Measurements from ENCODE around the gene FASTK.

Gene FASTK

DNA sequence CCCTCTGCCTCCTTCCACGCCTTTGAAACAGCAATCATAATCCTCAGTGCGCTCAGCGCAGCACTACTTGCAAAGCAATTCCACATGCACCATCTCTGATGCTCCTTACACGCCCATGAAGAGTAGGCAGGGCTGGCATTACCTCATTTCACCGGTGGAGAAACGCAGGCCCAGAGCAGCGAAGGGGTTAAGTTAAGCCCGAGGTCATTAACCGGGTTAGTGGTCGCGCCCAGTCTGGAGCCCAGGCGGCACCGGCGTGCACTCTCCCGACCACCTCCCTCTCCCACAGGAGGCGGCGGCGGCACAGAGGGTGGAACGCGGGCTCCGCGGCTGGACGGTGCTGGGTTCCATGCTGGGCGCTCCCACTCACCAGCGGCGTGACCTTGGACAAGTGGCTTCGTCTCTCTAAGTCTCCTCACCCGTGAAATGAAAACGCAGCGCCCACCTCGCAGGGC is 515 bp downstream of the FASTK start:
- no peak for DNase-seq

DNA sequence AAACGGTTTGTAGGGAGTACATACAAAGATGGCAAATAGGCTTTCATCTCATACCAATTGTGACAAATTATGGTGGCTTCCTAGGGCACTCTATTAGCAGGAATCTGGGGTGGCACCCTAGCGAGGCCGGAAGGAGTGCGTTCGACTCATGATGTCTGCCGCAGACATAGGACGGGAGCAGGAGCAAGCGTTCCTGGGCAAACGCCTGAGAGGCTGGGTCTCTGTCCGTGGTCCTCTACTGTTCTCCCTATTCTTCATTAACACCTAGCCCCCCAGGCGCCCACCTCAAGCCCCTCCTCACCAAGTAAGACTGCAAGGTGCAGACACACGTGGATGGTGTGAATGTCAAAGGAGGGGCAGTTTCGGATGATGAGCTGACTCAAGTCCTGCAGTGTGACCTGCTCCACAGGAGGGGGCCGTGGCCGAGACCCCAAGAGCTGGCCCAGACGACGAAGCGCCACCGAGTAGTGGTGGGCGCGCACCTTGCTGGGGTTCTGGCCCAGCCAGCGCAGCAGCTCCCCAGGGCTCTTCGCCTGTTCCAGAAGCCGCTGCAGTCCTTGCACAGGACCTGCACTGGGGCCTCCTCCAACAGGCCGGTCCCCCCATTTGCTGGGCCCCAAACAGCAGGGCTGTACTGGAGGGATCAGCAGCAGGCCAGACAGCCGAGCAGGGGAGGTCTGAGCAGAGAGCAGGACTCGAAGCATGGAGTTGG is 1.3 kb downstream of the FASTK start:
- no peak for DNase-seq

DNA sequence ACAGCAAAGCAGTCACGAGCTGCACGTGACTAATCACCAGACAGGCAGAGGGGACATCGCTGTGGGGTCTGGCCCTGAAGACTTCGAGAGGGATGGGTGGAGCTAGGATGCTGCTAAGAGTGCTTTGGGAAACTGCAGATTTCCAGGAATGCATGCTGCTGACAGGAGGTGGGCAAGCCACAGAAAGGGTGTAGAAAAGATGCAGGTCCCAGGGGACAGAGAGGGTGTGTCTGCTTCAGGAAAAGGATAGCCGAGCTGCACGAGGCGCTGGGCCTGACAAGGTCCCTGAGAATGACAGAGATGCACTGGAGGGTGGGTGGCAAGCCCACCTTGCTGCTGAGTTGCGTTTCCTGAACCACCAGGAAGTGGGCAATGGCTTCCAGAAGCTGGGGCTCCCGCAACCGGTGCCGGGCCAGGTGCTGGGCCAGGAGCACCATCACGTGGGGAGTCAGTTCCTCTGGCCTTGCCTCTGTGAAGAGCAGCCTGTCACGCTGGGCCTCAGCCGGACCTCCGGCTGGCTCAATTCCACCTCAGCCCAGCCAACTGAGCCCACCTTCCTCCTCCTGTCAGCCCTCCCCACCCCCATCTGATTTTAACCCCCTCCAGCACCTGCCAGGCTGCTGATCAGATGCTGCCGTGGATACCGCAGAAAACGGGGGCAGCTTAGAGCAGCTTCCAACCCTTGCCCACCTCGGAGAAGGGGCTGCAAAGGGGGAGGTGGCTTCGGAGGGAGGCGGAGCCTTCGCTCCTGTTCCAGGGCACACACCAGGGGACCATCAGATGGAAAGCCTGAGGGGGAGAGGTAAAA is 2.2 kb downstream of the FASTK start:
- no peak for DNase-seq

DNA sequence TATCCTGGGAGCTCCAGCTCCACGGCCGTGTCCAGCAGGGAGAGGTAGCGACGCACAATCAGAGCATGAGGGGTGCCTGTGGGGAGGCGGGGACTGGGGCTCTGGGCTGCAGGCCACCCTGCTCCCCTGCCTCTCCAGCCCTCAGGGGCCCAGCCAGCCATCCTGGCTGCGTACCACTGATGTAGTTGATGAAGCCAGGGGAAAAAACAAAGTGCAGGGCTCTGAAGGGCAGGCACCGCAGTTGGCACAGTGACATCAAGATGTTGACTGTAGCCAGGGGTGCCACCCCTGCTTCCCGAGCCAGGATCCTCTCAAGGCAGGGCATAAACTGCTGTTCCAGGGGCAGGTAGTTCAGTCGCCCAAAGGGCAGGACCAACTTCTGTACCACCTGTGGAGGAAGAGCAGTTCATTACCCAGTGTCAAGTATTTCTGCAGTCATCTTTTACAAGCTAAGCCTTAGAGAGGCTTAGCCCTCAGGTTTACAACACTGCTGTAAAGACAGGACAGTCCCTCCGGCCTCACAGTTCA is 2.8 kb downstream of the FASTK start:
- no peak for DNase-seq

DNA sequence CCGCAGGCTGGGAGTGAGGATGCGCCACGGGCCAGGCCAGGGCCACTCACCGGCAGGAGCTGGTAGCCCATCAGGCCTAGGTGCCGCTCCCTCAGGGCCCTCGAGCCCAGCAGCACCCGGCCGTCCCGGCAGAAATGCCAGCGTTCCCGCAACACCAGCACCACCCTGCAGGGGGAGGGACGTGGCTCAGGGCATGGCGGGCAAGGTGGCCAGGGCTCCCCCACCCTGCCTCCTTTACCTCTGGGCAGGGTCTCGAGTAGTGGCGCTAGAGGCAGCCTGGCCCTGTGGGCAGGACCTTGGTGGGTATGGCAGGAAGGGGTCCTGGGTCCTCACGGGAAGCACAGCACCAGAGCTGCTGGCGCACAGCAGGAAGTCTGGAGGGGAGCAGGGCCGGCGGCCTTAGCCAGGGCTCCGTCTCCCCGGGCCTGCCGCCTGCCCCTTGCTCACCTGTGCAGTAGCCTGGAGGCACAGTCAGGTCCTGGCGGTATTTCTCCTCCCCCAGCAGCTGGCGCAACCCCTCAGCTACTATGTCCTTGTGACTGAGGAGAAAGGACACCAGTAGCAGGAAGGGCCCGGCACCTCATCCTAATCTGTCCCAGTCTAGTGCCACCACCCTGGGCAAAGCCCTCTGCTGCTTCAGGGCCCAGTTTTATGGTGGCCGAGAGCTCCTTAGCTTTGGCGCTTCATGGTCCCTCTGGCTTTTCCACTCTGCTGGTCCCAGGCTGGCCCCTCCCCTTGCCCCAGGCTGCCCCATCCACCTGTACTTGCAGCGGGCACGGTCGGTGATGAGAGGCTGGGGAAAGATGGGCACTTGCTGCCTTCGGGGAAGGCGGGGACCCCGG is 3.5 kb downstream of the FASTK start:
- no peak for DNase-seq

DNA sequence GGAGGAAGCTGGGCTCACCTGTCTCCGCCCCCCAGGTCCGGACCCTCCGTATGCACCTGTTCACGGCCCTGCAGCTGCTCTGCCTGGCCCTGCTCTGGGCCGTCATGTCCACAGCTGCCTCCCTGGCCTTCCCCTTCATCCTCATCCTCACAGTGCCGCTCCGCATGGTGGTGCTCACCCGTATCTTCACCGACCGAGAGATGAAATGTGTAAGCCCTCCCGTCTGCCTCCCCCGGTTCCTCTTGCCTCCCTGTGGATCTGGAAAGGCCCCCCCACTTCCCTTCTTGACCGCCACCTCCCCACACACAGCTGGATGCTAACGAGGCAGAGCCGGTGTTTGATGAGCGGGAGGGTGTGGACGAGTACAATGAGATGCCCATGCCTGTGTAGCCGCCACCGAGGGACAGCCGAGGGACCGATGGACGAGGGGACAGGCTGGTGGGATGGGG is 4.6 kb downstream of the FASTK start:
- no peak for DNase-seq

DNA sequence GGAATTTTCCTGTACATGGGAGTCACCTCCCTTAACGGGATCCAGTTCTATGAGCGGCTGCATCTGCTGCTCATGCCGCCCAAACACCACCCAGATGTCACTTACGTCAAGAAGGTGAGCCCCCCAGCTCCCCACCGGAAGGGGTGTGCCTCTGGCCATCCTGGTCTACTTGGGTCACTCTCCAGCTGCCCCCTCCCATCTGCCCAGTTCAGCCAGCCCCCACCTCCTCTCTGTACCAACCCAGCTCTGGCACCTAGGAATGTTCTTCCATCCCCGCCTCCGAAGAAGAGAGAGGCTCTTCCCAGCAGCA is 5.0 kb downstream of the FASTK start:
- DNase-seq, result no peak

DNA sequence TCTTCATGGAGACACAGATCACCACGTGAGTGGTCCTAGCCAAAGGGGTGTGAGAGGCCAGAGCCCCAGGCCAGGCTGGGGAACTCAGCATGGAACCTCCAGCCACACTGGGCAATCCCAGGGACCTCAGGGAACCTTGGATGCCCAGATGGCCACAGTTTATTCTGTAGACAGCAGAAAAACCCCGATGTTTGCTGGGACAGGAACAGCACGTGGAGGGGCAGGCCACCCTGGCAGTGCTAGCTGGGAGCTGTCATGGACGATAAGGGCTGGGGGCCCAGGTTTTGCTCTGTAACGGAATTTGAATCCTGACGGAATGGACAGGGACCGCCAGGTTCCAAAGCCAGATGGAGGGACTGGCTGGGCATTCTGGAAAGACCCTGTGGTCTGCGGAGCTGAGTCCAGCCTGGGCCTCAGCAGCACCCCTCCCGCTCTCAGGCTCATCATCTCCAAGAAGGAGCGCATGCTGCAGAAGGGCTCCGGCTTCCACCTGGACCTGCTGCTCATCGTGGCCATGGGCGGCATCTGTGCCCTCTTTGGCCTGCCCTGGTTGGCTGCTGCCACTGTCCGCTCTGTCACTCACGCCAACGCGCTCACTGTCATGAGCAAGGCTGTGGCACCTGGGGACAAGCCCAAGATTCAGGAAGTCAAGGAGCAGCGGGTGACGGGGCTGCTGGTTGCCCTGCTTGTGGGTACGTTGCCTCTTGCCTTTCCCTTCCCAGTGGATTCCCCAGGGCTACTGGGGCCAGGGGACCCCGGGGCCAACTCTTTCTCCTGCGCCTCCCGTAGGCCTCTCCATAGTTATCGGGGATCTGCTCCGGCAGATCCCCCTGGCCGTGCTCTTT is 5.6 kb downstream of the FASTK start:
- DNase-seq, result no peak

DNA sequence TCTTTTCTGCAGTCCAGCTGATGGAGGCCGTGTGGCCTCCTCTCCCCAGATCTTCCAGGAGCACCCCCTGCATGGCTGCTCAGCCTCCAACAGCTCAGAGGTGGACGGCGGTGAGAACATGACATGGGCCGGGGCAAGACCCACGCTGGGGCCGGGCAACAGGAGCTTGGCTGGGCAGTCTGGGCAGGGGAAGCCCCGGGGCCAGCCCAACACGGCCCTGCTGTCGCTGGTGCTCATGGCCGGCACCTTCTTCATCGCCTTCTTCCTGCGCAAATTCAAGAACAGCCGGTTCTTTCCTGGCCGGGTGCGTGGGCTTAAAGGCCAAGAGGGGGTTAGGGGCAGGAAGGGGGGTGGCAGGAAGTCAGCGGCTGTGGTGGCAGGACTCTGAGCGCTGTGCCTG is 6.6 kb downstream of the FASTK start:
- DNase-seq, result no peak

DNA sequence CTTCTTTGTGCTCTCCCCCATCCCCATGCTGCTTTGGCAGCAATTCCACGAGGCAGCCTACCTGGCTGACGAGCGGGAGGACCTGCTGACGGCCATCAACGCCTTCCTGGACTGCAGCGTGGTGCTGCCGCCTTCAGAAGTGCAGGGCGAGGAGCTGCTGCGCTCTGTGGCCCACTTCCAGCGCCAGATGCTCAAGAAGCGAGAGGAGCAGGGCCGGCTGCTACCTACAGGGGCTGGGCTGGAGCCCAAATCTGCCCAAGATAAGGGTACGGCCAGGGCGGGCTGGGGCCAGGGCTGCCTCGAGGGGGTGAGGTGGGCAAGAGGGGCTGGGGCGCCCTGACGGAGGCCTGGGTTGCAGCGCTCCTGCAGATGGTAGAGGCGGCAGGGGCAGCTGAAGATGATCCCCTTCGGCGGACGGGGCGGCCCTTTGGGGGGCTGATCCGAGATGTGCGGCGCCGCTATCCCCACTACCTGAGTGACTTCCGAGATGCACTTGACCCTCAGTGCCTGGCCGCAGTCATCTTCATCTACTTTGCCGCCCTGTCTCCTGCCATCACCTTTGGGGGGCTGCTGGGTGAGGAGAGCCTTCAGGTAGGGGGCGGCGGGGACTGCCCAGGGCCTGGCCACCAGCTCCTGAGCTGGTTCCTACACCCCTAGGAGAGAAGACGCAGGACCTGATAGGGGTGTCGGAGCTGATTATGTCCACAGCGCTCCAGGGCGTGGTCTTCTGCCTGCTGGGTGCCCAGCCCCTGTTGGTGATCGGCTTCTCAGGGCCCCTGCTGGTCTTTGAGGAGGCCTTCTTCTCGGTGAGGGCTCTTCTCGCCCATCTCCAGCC is 9.4 kb downstream of the FASTK start:
- DNase-seq, result no peak

DNA sequence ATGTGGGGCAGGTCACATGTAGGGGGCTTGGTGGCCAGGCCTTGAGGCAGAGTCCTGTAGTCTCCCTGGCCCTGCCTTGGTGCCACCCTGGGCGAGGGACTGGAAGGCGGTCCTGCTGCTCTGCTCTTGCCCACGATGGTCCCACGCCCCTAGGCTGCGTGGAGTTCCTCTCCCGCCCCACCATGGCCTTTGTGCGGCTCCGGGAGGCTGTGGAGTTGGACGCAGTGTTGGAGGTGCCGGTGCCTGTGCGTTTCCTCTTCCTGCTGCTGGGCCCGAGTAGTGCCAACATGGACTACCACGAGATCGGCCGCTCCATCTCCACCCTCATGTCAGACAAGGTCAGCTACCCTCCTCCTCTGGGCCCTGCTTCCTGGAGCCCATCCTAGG is 10.0 kb downstream of the FASTK start:
- no peak for DNase-seq

DNA sequence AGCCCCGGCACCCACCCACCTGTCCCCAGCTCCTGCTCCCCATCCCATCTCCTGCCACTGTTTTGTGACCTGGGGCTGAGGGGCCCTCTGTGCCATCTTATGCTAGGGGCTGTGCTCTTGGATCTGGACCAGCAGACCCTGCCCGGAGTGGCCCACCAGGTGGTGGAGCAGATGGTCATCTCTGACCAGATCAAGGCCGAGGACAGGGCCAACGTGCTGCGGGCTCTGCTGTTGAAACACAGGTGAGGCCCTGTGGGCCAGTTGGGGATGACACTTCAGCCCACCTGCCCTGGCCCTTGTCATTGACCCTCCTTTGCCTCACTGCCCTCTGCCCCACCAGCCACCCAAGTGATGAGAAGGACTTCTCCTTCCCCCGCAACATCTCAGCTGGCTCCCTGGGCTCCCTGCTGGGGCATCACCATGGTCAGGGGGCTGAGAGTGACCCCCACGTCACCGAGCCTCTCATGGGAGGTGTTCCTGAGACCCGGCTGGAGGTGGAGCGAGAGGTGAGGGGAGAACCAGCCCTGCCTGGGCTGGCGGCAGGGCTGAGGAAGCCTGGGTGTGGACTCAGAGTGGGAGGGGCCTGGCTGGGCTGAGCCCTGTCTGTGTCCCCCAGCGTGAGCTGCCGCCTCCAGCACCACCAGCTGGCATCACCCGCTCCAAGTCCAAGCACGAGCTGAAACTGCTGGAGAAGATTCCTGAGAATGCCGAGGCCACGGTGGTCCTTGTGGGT is 10.6 kb downstream of the FASTK start:
- DNase-seq, result no peak

DNA sequence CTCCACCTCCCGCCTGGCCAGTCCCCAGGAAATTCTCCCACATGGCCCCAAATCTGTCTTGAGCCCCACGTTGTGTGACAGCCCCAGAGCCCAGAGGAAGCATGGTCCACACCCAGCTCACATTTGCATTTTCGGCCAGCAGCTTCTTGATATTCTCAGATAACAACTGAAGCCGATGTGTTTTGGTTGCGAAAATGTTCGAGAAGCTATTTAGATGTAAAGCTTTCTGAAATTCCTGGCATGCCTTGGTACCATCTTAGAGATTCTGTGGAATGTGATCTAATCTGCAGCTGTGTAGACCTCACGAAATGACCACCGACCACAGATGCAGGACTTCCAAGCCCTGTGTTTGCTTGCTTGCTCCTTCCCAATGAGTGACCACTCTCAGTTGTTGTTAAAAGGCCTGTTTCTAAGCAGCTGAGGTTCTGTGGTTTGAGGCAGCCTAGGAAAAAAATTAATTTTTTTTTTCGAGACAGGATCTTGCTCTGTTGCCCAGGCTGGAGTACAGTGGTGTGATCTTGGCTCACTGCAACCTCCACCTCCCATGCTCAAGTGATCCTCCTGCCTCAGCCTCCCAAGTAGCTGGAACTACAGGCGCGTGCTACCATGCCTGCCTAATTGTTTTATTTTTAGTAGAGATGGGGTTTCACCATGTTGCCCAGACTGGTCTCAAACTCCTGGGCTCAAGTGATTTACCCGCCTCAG is 12.4 kb downstream of the FASTK start:
- DNase-seq, result no peak

DNA sequence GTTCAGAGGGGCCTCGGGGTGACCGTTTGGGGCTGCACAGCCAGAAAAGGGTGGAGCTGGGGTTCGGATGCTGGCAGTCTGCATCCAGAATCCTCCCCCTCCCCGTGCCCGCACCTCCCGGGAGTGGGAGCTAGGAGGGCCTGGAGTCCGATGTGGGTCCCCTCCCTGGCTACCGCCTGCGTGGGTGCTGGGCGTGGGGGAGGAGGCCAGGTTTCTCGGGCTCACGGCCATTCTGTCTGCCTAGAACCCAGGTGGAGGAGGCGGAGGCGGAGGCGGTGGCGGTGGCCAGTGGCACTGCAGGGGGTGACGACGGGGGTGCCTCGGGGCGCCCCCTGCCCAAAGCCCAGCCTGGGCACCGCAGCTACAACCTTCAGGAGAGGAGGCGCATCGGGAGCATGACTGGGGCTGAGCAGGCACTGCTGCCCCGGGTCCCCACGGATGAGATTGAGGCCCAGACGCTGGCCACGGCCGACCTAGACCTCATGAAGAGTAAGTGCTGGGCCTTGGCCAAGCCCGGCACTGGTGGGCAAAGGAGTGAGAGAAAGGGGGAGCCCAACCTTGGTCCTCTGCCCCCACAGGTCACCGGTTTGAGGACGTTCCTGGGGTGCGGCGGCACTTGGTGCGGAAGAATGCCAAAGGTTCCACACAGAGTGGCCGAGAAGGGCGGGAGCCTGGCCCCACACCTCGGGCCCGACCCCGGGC is 14.2 kb downstream of the FASTK start:
- DNase-seq, result no peak

DNA sequence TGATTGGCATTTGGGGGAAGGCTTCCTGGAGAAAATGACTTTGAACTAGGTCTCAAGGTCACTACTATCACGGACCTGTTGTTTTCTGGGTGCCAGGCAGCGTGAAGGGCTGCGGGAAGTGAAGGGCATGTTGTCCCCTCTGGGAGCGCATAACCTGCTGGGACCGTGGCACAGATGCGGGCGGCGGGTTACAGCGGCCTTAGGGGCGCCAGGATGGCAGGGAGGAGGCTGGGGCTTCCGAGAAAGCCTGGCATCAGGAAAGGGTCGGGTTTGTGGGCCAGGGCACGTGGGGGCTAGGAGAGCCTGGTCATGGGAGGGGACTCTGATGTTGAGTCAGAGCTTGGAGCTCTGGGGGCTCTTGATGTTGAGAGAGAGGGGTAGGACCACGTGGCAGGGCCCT is 15.1 kb downstream of the FASTK start:
- no peak for DNase-seq

DNA sequence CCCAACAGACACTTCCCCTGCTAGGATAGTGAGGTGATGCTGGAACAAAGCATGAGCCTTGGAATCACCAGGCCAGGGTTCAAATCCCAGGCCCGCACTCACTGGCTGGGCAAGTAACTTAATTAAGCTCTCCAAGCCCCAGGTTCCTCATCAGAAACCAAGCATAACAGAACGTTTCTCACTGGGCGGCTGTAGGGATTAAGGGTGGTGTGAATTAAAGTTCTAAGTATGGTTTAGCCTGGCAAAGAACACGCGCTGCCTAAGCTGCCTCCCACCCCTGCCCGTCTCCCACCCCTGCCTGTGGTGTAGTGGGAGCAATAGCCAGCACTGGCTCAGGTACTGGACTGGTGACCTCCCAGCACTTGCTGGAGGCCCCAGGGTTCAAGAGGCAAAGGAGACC is 15.6 kb downstream of the FASTK start:
- DNase-seq, result no peak

DNA sequence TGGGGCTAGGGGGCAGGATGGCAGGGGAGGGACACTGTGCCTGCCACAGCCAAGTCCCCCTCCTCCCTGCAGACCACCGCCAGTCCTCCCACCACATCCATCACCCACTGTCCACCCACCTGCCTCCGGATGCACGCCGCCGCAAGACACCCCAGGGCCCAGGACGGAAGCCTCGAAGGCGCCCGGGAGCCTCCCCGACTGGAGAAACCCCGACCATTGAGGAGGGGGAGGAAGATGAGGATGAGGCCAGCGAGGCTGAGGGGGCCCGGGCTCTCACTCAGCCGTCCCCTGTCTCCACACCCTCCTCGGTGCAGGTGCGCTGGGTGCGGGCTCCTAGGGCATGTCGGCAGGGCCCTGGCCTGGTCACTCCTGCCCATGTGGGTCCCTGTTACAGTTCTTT is 16.2 kb downstream of the FASTK start:
- DNase-seq, result no peak

DNA sequence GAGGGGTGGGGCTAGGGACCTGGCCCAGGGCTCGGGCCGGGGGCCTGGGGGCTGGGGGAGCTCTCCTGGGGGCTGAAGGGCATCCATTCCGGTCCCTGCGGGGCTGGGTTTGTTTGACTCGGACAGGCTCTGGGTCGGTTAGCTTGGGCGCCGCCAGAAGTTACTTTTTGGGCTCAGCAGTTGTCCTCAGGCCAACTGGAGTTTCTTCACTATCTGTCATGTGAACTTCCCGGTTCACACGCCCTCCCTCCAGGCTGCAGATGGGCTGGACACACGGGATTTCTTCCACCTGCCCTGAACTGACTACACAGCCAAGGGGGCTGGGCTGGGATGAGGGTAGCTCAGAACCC is 17.4 kb downstream of the FASTK start:
- DNase-seq, result no peak

DNA sequence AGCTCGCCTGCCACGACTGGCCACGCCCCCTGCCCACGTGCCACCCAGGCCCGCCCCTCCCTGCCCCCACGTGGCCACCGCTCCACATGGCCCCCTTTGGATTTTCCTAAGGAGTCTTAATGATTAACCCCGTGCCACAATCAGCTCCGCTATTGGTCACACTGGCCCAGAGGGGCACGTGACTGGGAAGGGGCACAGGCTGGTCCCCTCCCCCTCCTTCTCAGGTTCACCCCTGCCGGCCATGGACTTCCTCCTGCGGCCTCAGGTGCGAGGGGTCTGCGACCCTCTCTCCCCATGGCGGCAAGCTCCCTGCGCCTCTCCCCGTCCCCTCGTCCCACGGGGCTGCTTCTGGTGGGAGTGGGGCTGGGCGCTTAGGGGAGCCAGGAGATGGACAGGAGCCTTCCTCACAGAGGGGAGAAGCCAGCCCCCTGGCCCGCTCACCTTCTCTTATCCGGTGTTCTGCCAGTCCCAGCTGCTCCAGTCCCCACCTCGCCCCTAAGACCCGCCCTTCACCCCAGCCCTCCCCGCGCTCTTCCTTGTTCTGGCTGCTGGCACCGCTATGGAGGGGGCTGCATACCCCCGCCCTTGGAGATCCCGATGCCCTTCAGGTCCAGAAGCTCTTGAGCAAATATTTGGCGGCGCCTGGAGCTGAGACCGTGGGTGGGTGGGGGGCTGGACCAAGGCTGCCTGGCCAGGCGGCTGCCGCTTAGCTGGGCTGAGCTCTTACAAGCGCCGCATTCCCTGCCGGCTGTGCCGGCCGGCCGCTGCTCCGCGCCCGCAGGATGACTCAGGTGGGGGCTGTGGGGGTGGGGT is 18.0 kb downstream of the FASTK start:
- DNase-seq, result no peak

All from NCI-H2171 (cell line).